Bronchial epithelial cell (primary cell): ENCODE measurements around the gene DNMT1. TPM values are rescaled to one million over a fixed set of nuclear protein-coding genes. Genes with fewer than 3 reads are reported as not detected.
"Not testable (repeated sequence)": the region's sequence is repeated elsewhere in the genome, so short reads cannot be mapped to it uniquely, and the experiment has no call there.

Experiments used
- DNase-seq: peaks from one replicate; pipeline ENCODE4 v3.0.0-alpha.2; 2010; ENCODE audit warnings: low read depth
- FAIRE-seq: peaks from 2 replicates; lab custom pipeline; 2011; peaks lifted over from hg19 to GRCh38; lab: Jason Lieb, UNC
- H3K27me3 ChIP-seq: 2 replicates; pipeline ENCODE4 v1.5.1; 2011; ENCODE audit warnings: low read length; ENCODE audit not compliant: control insufficient read depth, insufficient read depth
- H3K36me3 ChIP-seq: 2 replicates; pipeline ENCODE4 v1.5.1; 2011; ENCODE audit warnings: low read length; ENCODE audit not compliant: control insufficient read depth, insufficient read depth
- H3K4me3 ChIP-seq: 2 replicates; pipeline ENCODE4 v1.5.1; 2011; ENCODE audit warnings: mild to moderate bottlenecking, low read depth, low read length, control low read depth
- CTCF ChIP-seq: IDR thresholded peaks from 2 replicates; pipeline ENCODE4 v1.5.1; 2011; ENCODE audit warnings: mild to moderate bottlenecking, moderate library complexity, low read length, control low read depth, inconsistent platforms; ENCODE audit not compliant: insufficient read depth, severe bottlenecking
- total RNA-seq: library from RNA; depleted of rRNA; stranded (reverse); fragments of >200 nt; gene quantifications from 2 replicates; pipeline ENCODE4 v1.2.1, GENCODE V29; 2014

Gene DNMT1
- total RNA-seq, 1 donor from 2014 or later, result 12.4 TPM

- H3K27me3 ChIP-seq, result no peaks in the 10 kb centered on the region
- no peaks in the 10 kb centered on the region for H3K36me3 ChIP-seq
- DNase-seq (no peak), FAIRE-seq (no peak)
- TF ChIP-seq CTCF, result no peak
- H3K4me3 ChIP-seq, result no peak overlapping the region
Measured at GRCh38 chr19:10206226-10206885, 11.6 kb upstream of the DNMT1 start.

- no peaks in the 10 kb centered on the region for H3K27me3 ChIP-seq
- no peaks in the 10 kb centered on the region for H3K36me3 ChIP-seq
- no peak overlapping the region for H3K4me3 ChIP-seq
- no peak for TF ChIP-seq CTCF
- FAIRE-seq (no peak), DNase-seq (no peak)
Measured at GRCh38 chr19:10205636-10206035, 10.9 kb upstream of the DNMT1 start.

- Histone ChIP-seq H3K27me3 (no peaks in the 10 kb centered on the region), H3K36me3 (no peaks in the 10 kb centered on the region), H3K4me3 (no peak overlapping the region)
- TF ChIP-seq CTCF, result no peak
- FAIRE-seq, result no peak
- DNase-seq, result no peak
Measured at GRCh38 chr19:10203686-10204085, 8.9 kb upstream of the DNMT1 start.

- no peak for FAIRE-seq
- DNase-seq, result no peak
Measured at GRCh38 chr19:10201176-10201575, 6.4 kb upstream of the DNMT1 start.

GRCh38 chr19:10200101-10200500 is 5.3 kb upstream of the DNMT1 start:
- H3K36me3 ChIP-seq, H3K4me3 ChIP-seq, DNase-seq, FAIRE-seq, H3K27me3 ChIP-seq: not testable (repeated sequence)

More at GRCh38 chr19:10201176-10201575, 6.4 kb upstream of the DNMT1 start:
- Histone ChIP-seq H3K4me3 (no peak overlapping the region), H3K36me3 (no peaks in the 10 kb centered on the region), H3K27me3 (no peaks in the 10 kb centered on the region)
- TF ChIP-seq CTCF, result no peak

GRCh38 chr19:10198889-10199644 is 4.3 kb upstream of the DNMT1 start:
- FAIRE-seq, DNase-seq, H3K36me3 ChIP-seq, H3K4me3 ChIP-seq, H3K27me3 ChIP-seq: not testable (repeated sequence)
